Naive thymus-derived CD4-positive, alpha-beta T cell (primary cell): ENCODE results near the gene OXSR1. TPM values are rescaled to one million over a fixed set of nuclear protein-coding genes. Genes with fewer than 3 reads are reported as not detected.

Experiments
- ATAC-seq: fragments of 150-1000 bp; cut with Tn5 transposase; 2 replicates; pipeline ENCODE4 v1.10.0; 2021; ENCODE audit warnings: mild to moderate bottlenecking, moderate library complexity
- CTCF ChIA-PET: fragments of 350-600 bp; sonication (Branson Sonifier 250); formaldehyde crosslinking; loops from one replicate; lab custom pipeline; 2021; ENCODE audit warnings: antibody characterized with exemption; lab: Charles Lee
- POLR2A ChIA-PET: fragments of 350-600 bp; sonication (Branson Sonifier 250); formaldehyde crosslinking; loops from one replicate; lab custom pipeline; 2021; ENCODE audit warnings: antibody characterized with exemption, inconsistent platforms; lab: Charles Lee
- DNase-seq, 9 donors: peaks; one replicate each; pipeline versions ENCODE4 v3.0.0 to v3.0.0-alpha.2; 2020 to 2022; ENCODE audit warnings: mixed read lengths in 1 of 9
- H3K27ac ChIP-seq: one replicate; pipeline ENCODE4 v1.7.0; 2013; ENCODE audit warnings: mild to moderate bottlenecking, low read depth, low read length, moderate library complexity
- H3K27me3 ChIP-seq, 2 donors: one replicate each; pipeline ENCODE4 v1.7.0; 2013; ENCODE audit warnings: low read length in 2 of 2, mild to moderate bottlenecking in 2 of 2, moderate library complexity in 2 of 2; ENCODE audit not compliant: control insufficient read depth in 2 of 2, insufficient read depth in 2 of 2
- H3K36me3 ChIP-seq, 3 experiments: 1 replicate in 2 of 3; 2 replicates in 1 of 3; pipeline ENCODE4 v1.7.0; 2013; ENCODE audit warnings: low read length in 3 of 3, mild to moderate bottlenecking in 3 of 3, moderate library complexity in 1 of 3; ENCODE audit not compliant: insufficient read depth in 3 of 3, control insufficient read depth in 2 of 3
- H3K4me1 ChIP-seq, 2 donors: one replicate each; pipeline ENCODE4 v1.7.0; 2013; ENCODE audit warnings: low read length in 2 of 2, mild to moderate bottlenecking in 2 of 2, moderate library complexity in 1 of 2; ENCODE audit not compliant: control insufficient read depth in 2 of 2, insufficient read depth in 2 of 2
- H3K4me3 ChIP-seq: 2 replicates; pipeline ENCODE4 v1.7.0; 2013; ENCODE audit warnings: mild to moderate bottlenecking, low read length
- H3K9me3 ChIP-seq, 3 experiments: 1 replicate in 2 of 3; 2 replicates in 1 of 3; pipeline ENCODE4 v1.7.0; 2013; ENCODE audit warnings: low read length in 3 of 3; ENCODE audit not compliant: control insufficient read depth in 2 of 3
- H3K27ac Mint-ChIP-seq, 9 donors: one replicate each; pipeline ENCODE4 v1.8.0; 2020 to 2022; ENCODE audit warnings: mixed read lengths in 9 of 9, mild to moderate bottlenecking in 8 of 9, moderate library complexity in 5 of 9, inconsistent platforms in 2 of 9
- H3K27me3 Mint-ChIP-seq, 5 donors: one replicate each; pipeline ENCODE4 v1.8.0; 2021 to 2022; ENCODE audit warnings: mixed read lengths in 5 of 5, mild to moderate bottlenecking in 1 of 5
- H3K36me3 Mint-ChIP-seq, 5 donors: one replicate each; pipeline ENCODE4 v1.8.0; 2020 to 2022; ENCODE audit warnings: mixed read lengths in 5 of 5, mild to moderate bottlenecking in 3 of 5, inconsistent platforms in 1 of 5
- H3K4me1 Mint-ChIP-seq, 7 donors: one replicate each; pipeline ENCODE4 v1.8.0; 2020 to 2022; ENCODE audit warnings: mixed read lengths in 7 of 7, mild to moderate bottlenecking in 3 of 7, inconsistent platforms in 1 of 7
- H3K4me3 Mint-ChIP-seq, 10 donors: one replicate each; pipeline ENCODE4 v1.8.0; 2020 to 2022; ENCODE audit warnings: mild to moderate bottlenecking in 10 of 10, mixed read lengths in 10 of 10, moderate library complexity in 6 of 10, inconsistent platforms in 2 of 10
- H3K9me3 Mint-ChIP-seq, 11 donors: one replicate each; pipeline ENCODE4 v1.8.0; 2020 to 2022; ENCODE audit warnings: mixed read lengths in 11 of 11, mild to moderate bottlenecking in 4 of 11, inconsistent platforms in 1 of 11, moderate library complexity in 1 of 11
- intact Hi-C, 2 donors: fragments of 100-400 bp; cut with micrococcal nuclease; formaldehyde crosslinking; loops; one replicate each; pipeline ENCODE4 v1.15.1; 2023
- polyA plus RNA-seq, 2 donors: library from polyadenylated mRNA; unstranded; fragments of 300-500 nt; fragmentation: Illumina TruSeq; gene quantifications; one replicate each; pipeline ENCODE4 v1.2.3, GENCODE V29; 2021
- total RNA-seq, 6 experiments: library from RNA in 5 of 6; stranded (reverse) in 5 of 6; gene quantifications; 1 replicate in 5 of 6; 2 replicates in 1 of 6; pipeline ENCODE4 v1.2.3 and lab custom pipeline; 2021 to 2026

OXSR1 gene
- total and polyA plus RNA-seq, 7 experiments from 2014 or later = 12.3 to 59.7 (median 35.9) TPM

GRCh38 chr3:38154033-38154494, 11.3 kb upstream of the OXSR1 start:
- H3K4me1 Mint-ChIP-seq = peaks cover 12 to 48% (median 23%) of the 10 kb centered on the region in 7 donors
- Histone ChIP-seq H3K4me3 (no peak overlapping the region), H3K27me3 (no peaks in the 10 kb centered on the region), H3K36me3 (no peaks in the 10 kb centered on the region), H3K27ac (no peak overlapping the region), H3K9me3 (no peaks in the 10 kb centered on the region), H3K4me1 (peaks cover 0 to 14% of the 10 kb centered on the region in 2 donors)
- no peak overlapping the region for H3K27ac Mint-ChIP-seq
- DNase-seq (no peak), ATAC-seq (peak; percentile 63)
- H3K9me3 Mint-ChIP-seq = peaks cover 0 to 13% (median 0%) of the 10 kb centered on the region in 11 donors
- peaks cover 0 to 3% (median 0%) of the 10 kb centered on the region in 5 donors for H3K36me3 Mint-ChIP-seq
- POLR2A ChIA-PET = interaction anchor here (0.6 to 1.8 kb wide), 4 partner anchors 11 to 348 kb away, joined by 3 to 5 read pairs (median 4); partner anchors contain the start of genes ACAA1 and OXSR1
- H3K27me3 Mint-ChIP-seq = no peaks in the 10 kb centered on the region
- CTCF ChIA-PET = interaction anchor here (1.2 kb wide), 1 partner anchor 18 kb away, joined by 3 read pairs; no protein-coding TSS in a partner anchor
- intact Hi-C loops = no loop called here
- no peak overlapping the region for H3K4me3 Mint-ChIP-seq

- DNase-seq = no peak
- ChIA-PET POLR2A (interaction anchor here (0.7 to 1.8 kb wide), 3 partner anchors 9 to 13 kb away, joined by 3 to 5 read pairs (median 3); partner anchors contain the start of gene OXSR1), CTCF (interaction anchor here (1.2 kb wide), 1 partner anchor 17 kb away, joined by 3 read pairs; no protein-coding TSS in a partner anchor)
- Histone ChIP-seq H3K27me3 (no peaks in the 10 kb centered on the region), H3K9me3 (no peaks in the 10 kb centered on the region), H3K27ac (no peak overlapping the region), H3K36me3 (no peaks in the 10 kb centered on the region), H3K4me1 (peaks cover 0 to 14% of the 10 kb centered on the region in 2 donors), H3K4me3 (no peak overlapping the region)
- intact Hi-C loops = no loop called here
- ATAC-seq = no peak
- H3K36me3 Mint-ChIP-seq = peaks cover 0 to 3% (median 0%) of the 10 kb centered on the region in 5 donors
- H3K9me3 Mint-ChIP-seq = peaks cover 0 to 13% (median 0%) of the 10 kb centered on the region in 11 donors
- H3K4me1 Mint-ChIP-seq = peaks cover 8 to 45% (median 16%) of the 10 kb centered on the region in 7 donors
- no peaks in the 10 kb centered on the region for H3K27me3 Mint-ChIP-seq
- no peak overlapping the region for H3K27ac Mint-ChIP-seq
- H3K4me3 Mint-ChIP-seq = no peak overlapping the region
Measured at GRCh38 chr3:38154625-38155255, 10.6 kb upstream of the OXSR1 start.

GRCh38 chr3:38155825-38156224, 9.5 kb upstream of the OXSR1 start:
- POLR2A ChIA-PET = interaction anchor here (1.2 to 1.4 kb wide), 2 partner anchors 9 to 15 kb away, joined by 3 to 4 read pairs; partner anchors contain the start of gene OXSR1
- no peaks in the 10 kb centered on the region for H3K27me3 Mint-ChIP-seq
- no peaks in the 10 kb centered on the region for H3K9me3 ChIP-seq
- H3K4me1 Mint-ChIP-seq = peaks cover 8 to 43% (median 13%) of the 10 kb centered on the region in 7 donors
- no peak overlapping the region for H3K4me3 ChIP-seq
- peaks cover 0 to 11% (median 0%) of the 10 kb centered on the region in 11 donors for H3K9me3 Mint-ChIP-seq
- no peaks in the 10 kb centered on the region for H3K36me3 ChIP-seq
- H3K36me3 Mint-ChIP-seq = peaks cover 0 to 3% (median 0%) of the 10 kb centered on the region in 5 donors
- peaks cover 0 to 14% of the 10 kb centered on the region in 2 donors for H3K4me1 ChIP-seq
- no peaks in the 10 kb centered on the region for H3K27me3 ChIP-seq
- no peak overlapping the region for H3K27ac ChIP-seq
- DNase-seq (no peak), ATAC-seq (no peak)
- intact Hi-C loops = no loop called here
- H3K27ac Mint-ChIP-seq = no peak overlapping the region
- CTCF ChIA-PET = interaction anchor here (0.6 kb wide), 1 partner anchor 1167 kb away, joined by 4 read pairs; no protein-coding TSS in a partner anchor
- H3K4me3 Mint-ChIP-seq = no peak overlapping the region

- no peaks in the 10 kb centered on the region for H3K36me3 Mint-ChIP-seq
- Histone ChIP-seq H3K4me1 (peaks cover 0 to 3% of the 10 kb centered on the region in 2 donors), H3K9me3 (no peaks in the 10 kb centered on the region), H3K27ac (no peak overlapping the region), H3K4me3 (no peak overlapping the region), H3K36me3 (no peaks in the 10 kb centered on the region), H3K27me3 (no peaks in the 10 kb centered on the region)
- no peak overlapping the region for H3K27ac Mint-ChIP-seq
- H3K4me3 Mint-ChIP-seq = no peak overlapping the region
- peaks cover 0 to 2% (median 0%) of the 10 kb centered on the region in 11 donors for H3K9me3 Mint-ChIP-seq
- no peaks in the 10 kb centered on the region for H3K27me3 Mint-ChIP-seq
- ATAC-seq (no peak), DNase-seq (no peak)
- ChIA-PET POLR2A (interaction anchor here (1.4 kb wide), 1 partner anchor 8 kb away, joined by 4 read pairs; the partner anchor contains the start of gene OXSR1), CTCF (interaction anchor here (0.6 kb wide), 1 partner anchor 323 kb away, joined by 3 read pairs; no protein-coding TSS in a partner anchor)
- peaks cover 0 to 30% (median under 1%) of the 10 kb centered on the region in 7 donors for H3K4me1 Mint-ChIP-seq
- intact Hi-C loops = no loop called here
Measured at GRCh38 chr3:38157117-38157516, 8.2 kb upstream of the OXSR1 start.

GRCh38 chr3:38157595-38157994, 7.7 kb upstream of the OXSR1 start:
- Mint-ChIP-seq H3K27me3 (no peaks in the 10 kb centered on the region), H3K4me3 (no peak overlapping the region), H3K36me3 (no peaks in the 10 kb centered on the region), H3K9me3 (peaks cover 0 to 2% (median 0%) of the 10 kb centered on the region in 11 donors), H3K27ac (no peak overlapping the region), H3K4me1 (peaks cover 0 to 27% (median 0%) of the 10 kb centered on the region in 7 donors)
- POLR2A ChIA-PET = no interaction called here
- Histone ChIP-seq H3K4me3 (no peak overlapping the region), H3K4me1 (no peaks in the 10 kb centered on the region), H3K27me3 (no peaks in the 10 kb centered on the region), H3K36me3 (no peaks in the 10 kb centered on the region), H3K27ac (no peak overlapping the region), H3K9me3 (no peaks in the 10 kb centered on the region)
- ATAC-seq (no peak), DNase-seq (no peak)
- CTCF ChIA-PET = interaction anchor here (0.6 kb wide), 1 partner anchor 323 kb away, joined by 3 read pairs; no protein-coding TSS in a partner anchor
- intact Hi-C loops = no loop called here

- Histone ChIP-seq H3K9me3 (no peaks in the 10 kb centered on the region), H3K4me3 (no peak overlapping the region), H3K27me3 (no peaks in the 10 kb centered on the region), H3K4me1 (no peaks in the 10 kb centered on the region), H3K36me3 (no peaks in the 10 kb centered on the region), H3K27ac (no peak overlapping the region)
- CTCF ChIA-PET = interaction anchor here (1.0 kb wide), 1 partner anchor 11 kb away, joined by 4 read pairs; no protein-coding TSS in a partner anchor
- intact Hi-C loops = no loop called here
- DNase-seq (no peak), ATAC-seq (no peak)
- Mint-ChIP-seq H3K36me3 (no peaks in the 10 kb centered on the region), H3K4me1 (peaks cover 0 to 25% (median 0%) of the 10 kb centered on the region in 7 donors), H3K27me3 (no peaks in the 10 kb centered on the region), H3K9me3 (peaks cover 0 to 2% (median 0%) of the 10 kb centered on the region in 11 donors), H3K27ac (no peak overlapping the region), H3K4me3 (no peak overlapping the region)
- POLR2A ChIA-PET = no interaction called here
Measured at GRCh38 chr3:38158472-38158871, 6.9 kb upstream of the OXSR1 start.
